Chondrocyte (in vitro differentiated cells): ENCODE measurements around the gene UBE3C. TPM values are rescaled to one million over a fixed set of nuclear protein-coding genes. Genes with fewer than 3 reads are reported as not detected.
"Not testable (repeated sequence)": the region's sequence is repeated elsewhere in the genome, so short reads cannot be mapped to it uniquely, and the experiment has no call there.

Source experiments
- DNase-seq: peaks from one replicate; pipeline ENCODE4 v3.0.0; 2021; ENCODE audit warnings: mixed read lengths, low spot score
- H3K27ac Mint-ChIP-seq: one replicate; pipeline ENCODE4 v1.8.0; 2021; ENCODE audit warnings: mild to moderate bottlenecking, moderate library complexity, mixed read lengths; ENCODE audit not compliant: unreplicated experiment
- H3K27me3 Mint-ChIP-seq: 2 replicates; pipeline ENCODE4 v1.8.0; 2021; ENCODE audit warnings: low read depth, mixed read lengths
- H3K36me3 Mint-ChIP-seq: 2 replicates; pipeline ENCODE4 v1.8.0; 2021; ENCODE audit warnings: low read depth, mixed read lengths
- H3K4me1 Mint-ChIP-seq: 2 replicates; pipeline ENCODE4 v1.8.0; 2021; ENCODE audit warnings: low read depth, mild to moderate bottlenecking, mixed read lengths
- H3K4me3 Mint-ChIP-seq: one replicate; pipeline ENCODE4 v1.8.0; 2021; ENCODE audit warnings: mild to moderate bottlenecking, moderate library complexity, mixed read lengths; ENCODE audit not compliant: unreplicated experiment
- H3K9me3 Mint-ChIP-seq: 2 replicates; pipeline ENCODE4 v1.8.0; 2021; ENCODE audit warnings: low read depth, mixed read lengths
- CTCF ChIP-seq: fragments of 200-600 bp; sonication (generic); IDR thresholded peaks from 2 replicates; pipeline ENCODE4 v1.5.0; 2021; ENCODE audit warnings: antibody characterized with exemption, mild to moderate bottlenecking, moderate library complexity
- total RNA-seq: library from RNA; stranded (reverse); gene quantifications from 3 replicates; pipeline ENCODE4 v1.2.1, GENCODE V29; 2021

Gene UBE3C
- total RNA-seq, 1 donor from 2014 or later, result 58.9 TPM

- Mint-ChIP-seq H3K27ac (peak overlapping the region; percentile 97), H3K4me1 (peaks cover 33% of the 10 kb centered on the region), H3K9me3 (no peaks in the 10 kb centered on the region), H3K4me3 (no peak overlapping the region), H3K27me3 (no peaks in the 10 kb centered on the region), H3K36me3 (peaks cover 22% of the 10 kb centered on the region)
- no peak for TF ChIP-seq CTCF
- DNase-seq, result peak; percentile 85
Measured at GRCh38 chr7:157271315-157271990, 132.7 kb downstream of the UBE3C start.

- H3K27ac Mint-ChIP-seq, result peak overlapping the region; percentile 97
- no peak for TF ChIP-seq CTCF
- H3K27me3 Mint-ChIP-seq, result no peaks in the 10 kb centered on the region
- H3K9me3 Mint-ChIP-seq, result no peaks in the 10 kb centered on the region
- H3K4me1 Mint-ChIP-seq, result peaks cover 38% of the 10 kb centered on the region
- DNase-seq, result peak; percentile 89
- no peak overlapping the region for H3K4me3 Mint-ChIP-seq
- peaks cover 22% of the 10 kb centered on the region for H3K36me3 Mint-ChIP-seq
Measured at GRCh38 chr7:157271991-157272324, 133.2 kb downstream of the UBE3C start.

GRCh38 chr7:157272351-157273207 is 133.9 kb downstream of the UBE3C start:
- H3K4me1 Mint-ChIP-seq, result peaks cover 44% of the 10 kb centered on the region
- TF ChIP-seq CTCF, result no peak
- H3K4me3 Mint-ChIP-seq, result no peak overlapping the region
- H3K27me3 Mint-ChIP-seq, result no peaks in the 10 kb centered on the region
- DNase-seq, result peak; percentile 67
- no peaks in the 10 kb centered on the region for H3K9me3 Mint-ChIP-seq
- H3K36me3 Mint-ChIP-seq, result peaks cover 21% of the 10 kb centered on the region
- peak overlapping the region; percentile 97 for H3K27ac Mint-ChIP-seq

- peak; percentile 98 for TF ChIP-seq CTCF
- H3K4me1 Mint-ChIP-seq, result peaks cover 46% of the 10 kb centered on the region
- no peak overlapping the region for H3K4me3 Mint-ChIP-seq
- H3K36me3 Mint-ChIP-seq, result peaks cover 18% of the 10 kb centered on the region
- peak overlapping the region; percentile 97 for H3K27ac Mint-ChIP-seq
- H3K9me3 Mint-ChIP-seq, result no peaks in the 10 kb centered on the region
- DNase-seq, result peak; percentile 90
- no peaks in the 10 kb centered on the region for H3K27me3 Mint-ChIP-seq
Measured at GRCh38 chr7:157273208-157274093, 134.7 kb downstream of the UBE3C start.

GRCh38 chr7:157274094-157274634 is 135.4 kb downstream of the UBE3C start:
- not testable (repeated sequence) for H3K27ac Mint-ChIP-seq, H3K9me3 Mint-ChIP-seq, H3K27me3 Mint-ChIP-seq, H3K4me3 Mint-ChIP-seq
- H3K36me3 Mint-ChIP-seq, result peaks cover 15% of the 10 kb centered on the region
- peak; percentile 43 for DNase-seq
- peaks cover 46% of the 10 kb centered on the region for H3K4me1 Mint-ChIP-seq
